ENCODE measurements around the gene ZRANB1.

The ZRANB1 gene

GRCh38 chr10:124953421-124953820, 11.5 kb downstream of the ZRANB1 start:
- Histone ChIP-seq H2AFZ (ENCODE audit: low read length) (no peak overlapping the region), H3F3A (ENCODE audit: insufficient read depth, low read length) (no peaks in the 10 kb centered on the region), H3K9me2 (ENCODE audit: low read depth, low read length) (no peaks in the 10 kb centered on the region), H3K36me3 (ENCODE audit: insufficient read depth, low read length) (peaks cover 6% of the 10 kb centered on the region; the same call in 1 of the 2 replicates), H3K27ac (ENCODE audit: low read depth, low read length, poor library complexity, severe bottlenecking) (no peak overlapping the region), H4K20me1 (ENCODE audit: insufficient read depth, low read length) (no peaks in the 10 kb centered on the region), H3K4me2 (ENCODE audit: low read length) (no peak overlapping the region), H3K4me3 (ENCODE audit: low read depth, low read length, poor library complexity, severe bottlenecking) (no peak overlapping the region), H3K79me2 (ENCODE audit: insufficient read depth, low read length) (peaks cover 48% of the 10 kb centered on the region), H3K9ac (ENCODE audit: low read length) (no peak overlapping the region), H3K4me1 (ENCODE audit: insufficient read depth, low read length, severe bottlenecking) (peaks cover 16% of the 10 kb centered on the region), H3K27me3 (ENCODE audit: insufficient read depth, low read length) (no peaks in the 10 kb centered on the region), H3K9me3 (ENCODE audit: low read length) (no peaks in the 10 kb centered on the region)
- TF ChIP-seq EZH2 (IDR thresholded peaks at IDR 0.05; ENCODE audit: borderline replicate concordance, low read length) = no peak
- TF ChIP-seq, protein P1, sequence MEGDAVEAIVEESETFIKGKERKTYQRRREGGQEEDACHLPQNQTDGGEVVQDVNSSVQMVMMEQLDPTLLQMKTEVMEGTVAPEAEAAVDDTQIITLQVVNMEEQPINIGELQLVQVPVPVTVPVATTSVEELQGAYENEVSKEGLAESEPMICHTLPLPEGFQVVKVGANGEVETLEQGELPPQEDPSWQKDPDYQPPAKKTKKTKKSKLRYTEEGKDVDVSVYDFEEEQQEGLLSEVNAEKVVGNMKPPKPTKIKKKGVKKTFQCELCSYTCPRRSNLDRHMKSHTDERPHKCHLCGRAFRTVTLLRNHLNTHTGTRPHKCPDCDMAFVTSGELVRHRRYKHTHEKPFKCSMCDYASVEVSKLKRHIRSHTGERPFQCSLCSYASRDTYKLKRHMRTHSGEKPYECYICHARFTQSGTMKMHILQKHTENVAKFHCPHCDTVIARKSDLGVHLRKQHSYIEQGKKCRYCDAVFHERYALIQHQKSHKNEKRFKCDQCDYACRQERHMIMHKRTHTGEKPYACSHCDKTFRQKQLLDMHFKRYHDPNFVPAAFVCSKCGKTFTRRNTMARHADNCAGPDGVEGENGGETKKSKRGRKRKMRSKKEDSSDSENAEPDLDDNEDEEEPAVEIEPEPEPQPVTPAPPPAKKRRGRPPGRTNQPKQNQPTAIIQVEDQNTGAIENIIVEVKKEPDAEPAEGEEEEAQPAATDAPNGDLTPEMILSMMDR (IDR thresholded peaks at IDR 0.05; ENCODE audit: low read length) = no peak

GRCh38 chr10:124955243-124955642, 13.3 kb downstream of the ZRANB1 start:
- peaks cover 39% of the 10 kb centered on the region for H3K79me2 ChIP-seq (ENCODE audit: insufficient read depth, low read length)
- no peaks in the 10 kb centered on the region for H4K20me1 ChIP-seq (ENCODE audit: insufficient read depth, low read length)
- H3F3A ChIP-seq (ENCODE audit: insufficient read depth, low read length) = no peaks in the 10 kb centered on the region

GRCh38 chr10:124955868-124956267, 13.9 kb downstream of the ZRANB1 start:
- no peak overlapping the region for H3K27ac ChIP-seq (ENCODE audit: low read depth, low read length, poor library complexity, severe bottlenecking)
- H3K9me2 ChIP-seq (ENCODE audit: low read depth, low read length) = no peaks in the 10 kb centered on the region
- no peaks in the 10 kb centered on the region for H3K27me3 ChIP-seq (ENCODE audit: insufficient read depth, low read length)
- peaks cover 16% of the 10 kb centered on the region for H3K4me1 ChIP-seq (ENCODE audit: insufficient read depth, low read length, severe bottlenecking)
- peaks cover 43% of the 10 kb centered on the region for H3K79me2 ChIP-seq (ENCODE audit: insufficient read depth, low read length)
- H3K36me3 ChIP-seq (ENCODE audit: insufficient read depth, low read length) = no peaks in the 10 kb centered on the region
- H3K4me2 ChIP-seq (ENCODE audit: low read length) = no peak overlapping the region
- no peak overlapping the region for H3K9ac ChIP-seq (ENCODE audit: low read length)
- no peaks in the 10 kb centered on the region for H3K9me3 ChIP-seq (ENCODE audit: low read length)
- no peaks in the 10 kb centered on the region for H3F3A ChIP-seq (ENCODE audit: insufficient read depth, low read length)
- no peak overlapping the region for H3K4me3 ChIP-seq (ENCODE audit: low read depth, low read length, poor library complexity, severe bottlenecking)
- H2AFZ ChIP-seq (ENCODE audit: low read length) = no peak overlapping the region
- H4K20me1 ChIP-seq (ENCODE audit: insufficient read depth, low read length) = no peaks in the 10 kb centered on the region
- TF ChIP-seq EZH2 (IDR thresholded peaks at IDR 0.05; ENCODE audit: borderline replicate concordance, low read length) = no peak
- TF ChIP-seq, protein P1 (IDR thresholded peaks at IDR 0.05; ENCODE audit: low read length) = no peak

More at GRCh38 chr10:124955243-124955642, 13.3 kb downstream of the ZRANB1 start:
- H3K4me2 ChIP-seq (ENCODE audit: low read length) = no peak overlapping the region
- no peak overlapping the region for H2AFZ ChIP-seq (ENCODE audit: low read length)
- H3K27ac ChIP-seq (ENCODE audit: low read depth, low read length, poor library complexity, severe bottlenecking) = no peak overlapping the region
- H3K9ac ChIP-seq (ENCODE audit: low read length) = no peak overlapping the region
- no peaks in the 10 kb centered on the region for H3K36me3 ChIP-seq (ENCODE audit: insufficient read depth, low read length)
- H3K4me3 ChIP-seq (ENCODE audit: low read depth, low read length, poor library complexity, severe bottlenecking) = no peak overlapping the region
- no peaks in the 10 kb centered on the region for H3K9me2 ChIP-seq (ENCODE audit: low read depth, low read length)
- no peaks in the 10 kb centered on the region for H3K27me3 ChIP-seq (ENCODE audit: insufficient read depth, low read length)
- H3K9me3 ChIP-seq (ENCODE audit: low read length) = no peaks in the 10 kb centered on the region
- H3K4me1 ChIP-seq (ENCODE audit: insufficient read depth, low read length, severe bottlenecking) = peaks cover 16% of the 10 kb centered on the region
- TF ChIP-seq, protein P1 (IDR thresholded peaks at IDR 0.05; ENCODE audit: low read length) = no peak
- no peak for TF ChIP-seq EZH2 (IDR thresholded peaks at IDR 0.05; ENCODE audit: borderline replicate concordance, low read length)

Measured in OCI-LY1 (cell line).